Effector memory CD4-positive, alpha-beta T cell (primary cell): ENCODE measurements around the gene DIP2C.

Experiments
- DNase-seq, 3 donors: peaks; one replicate each; pipeline ENCODE4 v3.0.0-alpha.2; 2020
- H3K27ac ChIP-seq: 2 replicates; pipeline ENCODE4 v1.7.0; 2013; ENCODE audit warnings: mild to moderate bottlenecking, low read length, moderate library complexity; ENCODE audit not compliant: insufficient read depth, poor library complexity, severe bottlenecking
- H3K27me3 ChIP-seq: replicated peaks from 2 replicates; pipeline ENCODE4 v1.7.0; 2013; ENCODE audit warnings: mild to moderate bottlenecking, low read length; ENCODE audit not compliant: insufficient read depth, control insufficient read depth, poor library complexity, severe bottlenecking
- H3K36me3 ChIP-seq: 2 replicates; pipeline ENCODE4 v1.7.0; 2013; ENCODE audit warnings: mild to moderate bottlenecking, low read length, moderate library complexity; ENCODE audit not compliant: control insufficient read depth, insufficient read depth
- H3K4me1 ChIP-seq: 2 replicates; pipeline ENCODE4 v1.7.0; 2013; ENCODE audit warnings: low read length, mild to moderate bottlenecking; ENCODE audit not compliant: control insufficient read depth, insufficient read depth, poor library complexity, severe bottlenecking
- H3K4me3 ChIP-seq: 2 replicates; pipeline ENCODE4 v1.7.0; 2013; ENCODE audit warnings: low read length, low read depth, mild to moderate bottlenecking; ENCODE audit not compliant: insufficient read depth, poor library complexity, severe bottlenecking
- H3K9me3 ChIP-seq: 2 replicates; pipeline ENCODE4 v1.7.0; 2013; ENCODE audit warnings: mild to moderate bottlenecking, low read length, moderate library complexity; ENCODE audit not compliant: control insufficient read depth

The DIP2C gene

GRCh38 chr10:644943-645334, 44.5 kb downstream of the DIP2C start:
- H3K4me1 ChIP-seq = no peaks in the 10 kb centered on the region
- no peaks in the 10 kb centered on the region for H3K36me3 ChIP-seq
- H3K4me3 ChIP-seq = no peak overlapping the region
- DNase-seq = no peak
- no peaks in the 10 kb centered on the region for H3K9me3 ChIP-seq
- H3K27me3 ChIP-seq = no peaks in the 10 kb centered on the region
- H3K27ac ChIP-seq = no peak overlapping the region

- Histone ChIP-seq H3K36me3 (no peaks in the 10 kb centered on the region), H3K4me3 (no peak overlapping the region), H3K27me3 (no peaks in the 10 kb centered on the region), H3K4me1 (no peaks in the 10 kb centered on the region), H3K9me3 (no peaks in the 10 kb centered on the region), H3K27ac (no peak overlapping the region)
- DNase-seq = no peak
Measured at GRCh38 chr10:644076-644942, 45.2 kb downstream of the DIP2C start.

DNA sequence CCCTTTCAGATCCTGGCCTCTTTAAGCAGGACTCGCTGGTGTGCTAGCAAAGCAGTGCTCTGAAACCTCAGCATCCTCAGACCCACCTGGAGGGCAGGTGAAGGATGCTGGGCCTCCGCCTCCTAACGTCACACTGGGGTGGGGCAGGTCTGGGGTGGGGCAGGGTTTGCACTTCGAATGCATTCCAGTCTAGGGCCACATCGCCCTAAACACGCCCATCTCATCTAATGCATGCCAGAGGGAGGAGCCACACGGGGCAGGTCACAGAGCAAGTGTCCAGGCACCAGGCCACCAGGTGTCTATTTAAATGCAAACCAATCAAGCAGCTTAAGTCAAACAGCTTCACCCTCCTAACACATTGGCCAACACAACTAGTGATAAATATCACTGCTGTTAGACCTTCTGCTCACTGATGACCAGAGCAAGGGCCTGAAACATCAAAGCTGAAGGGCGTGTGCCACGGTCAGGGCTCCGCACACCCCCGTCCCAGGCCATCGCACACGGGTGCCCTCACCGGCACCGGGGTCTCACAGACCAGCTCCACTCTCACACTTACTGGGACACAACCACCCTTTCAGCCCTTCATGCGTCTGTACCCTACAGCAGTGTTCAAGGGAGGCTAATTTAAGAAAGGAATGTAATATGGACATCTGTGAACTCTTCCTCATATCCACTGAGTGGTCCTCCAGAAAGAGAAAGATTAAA, 47.1 kb downstream of the DIP2C start:
- Histone ChIP-seq H3K4me3 (no peak overlapping the region), H3K27ac (no peak overlapping the region), H3K27me3 (no peaks in the 10 kb centered on the region), H3K36me3 (no peaks in the 10 kb centered on the region), H3K9me3 (no peaks in the 10 kb centered on the region), H3K4me1 (no peaks in the 10 kb centered on the region)
- DNase-seq = no peak

- Histone ChIP-seq H3K36me3 (no peaks in the 10 kb centered on the region), H3K27ac (no peak overlapping the region), H3K4me1 (no peaks in the 10 kb centered on the region), H3K27me3 (no peaks in the 10 kb centered on the region), H3K4me3 (no peak overlapping the region), H3K9me3 (no peaks in the 10 kb centered on the region)
- DNase-seq = no peak
Measured at GRCh38 chr10:641149-642010, 48.1 kb downstream of the DIP2C start.

- DNase-seq = no peak
- H3K27ac ChIP-seq = no peak overlapping the region
- H3K4me1 ChIP-seq = no peaks in the 10 kb centered on the region
- no peaks in the 10 kb centered on the region for H3K36me3 ChIP-seq
- no peaks in the 10 kb centered on the region for H3K9me3 ChIP-seq
- no peaks in the 10 kb centered on the region for H3K27me3 ChIP-seq
- H3K4me3 ChIP-seq = no peak overlapping the region
Measured at GRCh38 chr10:640673-641045, 48.8 kb downstream of the DIP2C start.

DNA sequence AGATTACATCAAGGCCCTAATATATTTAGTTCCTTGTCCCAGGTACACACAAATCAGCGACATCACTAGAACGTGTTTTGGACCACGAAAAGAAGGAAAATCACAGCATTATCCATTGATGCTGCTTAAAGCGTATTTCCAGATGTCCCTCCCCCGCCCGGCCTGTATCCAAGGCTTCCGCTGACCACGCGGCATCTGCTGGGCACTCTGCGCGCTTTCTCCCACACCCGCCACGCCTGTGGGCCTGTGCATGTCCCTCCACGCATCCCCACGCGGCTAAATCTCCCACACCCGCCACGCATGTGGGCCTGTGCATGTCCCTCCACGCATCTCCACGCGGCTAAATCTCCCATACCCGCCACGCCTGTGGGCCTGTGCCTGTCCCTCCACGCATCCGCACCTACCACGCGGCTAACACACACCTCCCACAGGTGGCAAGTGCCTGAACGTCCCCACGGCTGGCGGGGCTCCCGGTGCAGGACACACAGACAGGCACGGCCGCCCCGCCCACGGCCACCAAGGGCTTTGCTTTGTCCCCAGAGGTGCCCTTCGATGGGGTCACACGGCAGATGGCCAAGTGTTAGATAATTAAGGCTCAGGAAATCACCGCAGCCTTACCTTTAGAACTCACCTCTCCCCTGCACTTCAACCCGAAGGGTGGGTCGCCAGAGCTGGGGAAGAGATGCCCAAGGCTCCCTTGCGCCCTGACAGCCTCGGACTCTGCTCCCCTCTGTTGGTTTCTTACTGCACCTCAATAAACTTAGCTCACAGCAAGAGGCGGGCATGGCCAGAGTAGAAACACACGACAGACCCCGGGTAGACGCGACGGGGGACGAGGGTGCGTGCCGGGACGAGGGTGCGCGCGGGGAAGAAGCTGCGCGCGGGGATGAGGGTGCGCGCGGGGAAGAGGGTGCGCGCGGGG, 49.5 kb downstream of the DIP2C start:
- no peaks in the 10 kb centered on the region for H3K27me3 ChIP-seq
- no peaks in the 10 kb centered on the region for H3K9me3 ChIP-seq
- H3K4me3 ChIP-seq = no peak overlapping the region
- no peaks in the 10 kb centered on the region for H3K36me3 ChIP-seq
- H3K27ac ChIP-seq = no peak overlapping the region
- no peaks in the 10 kb centered on the region for H3K4me1 ChIP-seq
- DNase-seq = no peak

DNA sequence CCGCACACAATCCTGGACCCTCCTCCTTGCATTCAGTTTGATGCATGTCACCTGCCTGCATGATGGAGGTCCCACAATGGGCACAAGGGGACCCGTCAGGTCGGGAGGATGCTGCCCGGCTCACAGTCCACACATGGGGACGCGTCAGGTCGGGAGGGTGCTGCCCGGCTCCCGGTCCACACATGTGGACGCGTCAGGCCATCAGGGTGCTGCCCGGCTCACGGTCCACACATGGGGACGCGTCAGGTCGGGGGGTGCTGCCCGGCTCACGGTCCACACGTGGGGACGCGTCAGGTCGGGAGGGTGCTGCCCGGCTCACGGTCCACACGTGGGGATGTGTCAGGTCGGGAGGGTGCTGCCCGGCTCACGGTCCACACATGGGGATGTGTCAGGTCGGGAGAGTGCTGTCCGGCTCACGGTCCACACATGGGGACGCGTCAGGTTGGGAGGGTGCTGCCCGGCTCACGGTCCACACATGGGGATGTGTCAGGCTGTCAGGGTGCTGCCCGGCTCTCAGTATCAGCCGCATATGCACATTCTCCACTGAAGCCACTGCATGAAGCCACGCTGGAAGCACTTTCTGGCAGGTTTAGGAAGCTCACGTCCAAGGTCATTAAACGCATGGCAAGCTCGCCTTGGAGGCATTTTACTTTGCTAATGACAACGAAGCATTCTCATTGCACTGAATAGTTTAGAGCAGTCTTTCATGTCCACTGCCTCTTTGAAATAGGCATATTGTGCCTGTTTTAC, 50.3 kb downstream of the DIP2C start:
- Histone ChIP-seq H3K27ac (no peak overlapping the region), H3K4me1 (no peaks in the 10 kb centered on the region), H3K9me3 (no peaks in the 10 kb centered on the region), H3K4me3 (no peak overlapping the region), H3K36me3 (no peaks in the 10 kb centered on the region), H3K27me3 (no peaks in the 10 kb centered on the region)
- no peak for DNase-seq

DNA sequence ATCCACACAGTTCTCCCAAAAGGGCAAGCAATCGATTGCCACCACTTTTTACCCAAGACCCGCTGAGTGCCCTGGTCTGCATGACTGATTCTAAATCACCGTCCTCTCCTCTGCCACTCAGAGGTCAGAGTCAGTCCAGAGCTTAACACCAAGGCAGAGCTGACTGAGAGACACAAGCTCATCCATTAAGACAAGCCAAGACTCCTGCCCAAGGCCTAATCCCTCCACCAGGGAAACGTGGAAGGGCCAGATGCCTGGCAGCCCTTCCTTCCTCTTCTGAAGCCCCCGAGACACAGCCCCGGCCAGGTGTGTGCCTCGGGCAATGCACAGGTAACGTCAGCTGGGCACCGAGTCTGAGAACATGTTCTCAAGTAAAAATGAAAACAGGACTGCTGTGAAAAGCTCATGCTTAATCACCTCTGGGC, 51.7 kb downstream of the DIP2C start:
- no peak overlapping the region for H3K4me3 ChIP-seq
- no peaks in the 10 kb centered on the region for H3K36me3 ChIP-seq
- H3K27me3 ChIP-seq = no peaks in the 10 kb centered on the region
- H3K9me3 ChIP-seq = no peaks in the 10 kb centered on the region
- DNase-seq = no peak
- H3K27ac ChIP-seq = no peak overlapping the region
- H3K4me1 ChIP-seq = no peaks in the 10 kb centered on the region

DNA sequence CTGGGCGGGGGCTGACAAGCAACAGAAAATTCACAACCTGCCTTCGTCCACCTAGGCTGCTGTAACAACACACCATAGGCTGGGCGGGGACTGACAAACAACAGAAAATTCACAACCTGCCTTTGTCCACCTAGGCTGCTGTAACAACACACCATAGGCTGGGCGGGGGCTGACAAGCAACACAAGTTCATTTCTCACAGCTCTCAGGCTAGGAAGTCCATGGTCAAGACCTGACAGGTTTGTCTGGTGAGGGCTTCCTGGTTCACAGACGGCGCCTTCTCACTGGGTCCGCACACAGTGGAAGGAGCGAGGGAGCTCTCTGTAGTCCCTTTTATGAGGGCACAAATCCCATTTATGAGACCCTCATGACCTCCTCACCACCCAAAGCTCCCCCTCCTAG, 52.2 kb downstream of the DIP2C start:
- Histone ChIP-seq H3K36me3 (no peaks in the 10 kb centered on the region), H3K27me3 (no peaks in the 10 kb centered on the region), H3K4me1 (no peaks in the 10 kb centered on the region), H3K4me3 (no peak overlapping the region), H3K27ac (no peak overlapping the region), H3K9me3 (no peaks in the 10 kb centered on the region)
- DNase-seq = no peak
